Esophagus squamous epithelium (tissue), 5 donors: ENCODE results near the gene MAN2A2. TPM values are rescaled to one million over a fixed set of nuclear protein-coding genes. Genes with fewer than 3 reads are reported as not detected.

Experiments
- DNase-seq: peaks from one replicate; lab custom pipeline; 2025; lab: John Stamatoyannopoulos, UW
- H3K27ac ChIP-seq, 4 donors: fragments of 200-600 bp; sonication (generic); one replicate each; pipeline ENCODE4 v1.5.1; 2016 to 2019; ENCODE audit warnings: mild to moderate bottlenecking in 1 of 4
- H3K27me3 ChIP-seq, 4 donors: fragments of 200-600 bp; sonication (generic); 1 replicate in 3 of 4; 2 replicates in 1 of 4; pipeline versions ENCODE4 v1.5.1 to v1.6.0; 2017 to 2021; ENCODE audit warnings: antibody characterized with exemption in 1 of 4
- H3K36me3 ChIP-seq, 3 donors: fragments of 200-600 bp; sonication (generic); one replicate each; pipeline ENCODE4 v1.5.1; 2016 to 2019
- H3K4me1 ChIP-seq, 3 donors: fragments of 200-600 bp; sonication (generic); one replicate each; pipeline ENCODE4 v1.5.1; 2017 to 2019
- H3K4me3 ChIP-seq, 4 donors: fragments of 200-600 bp; sonication (generic); 1 replicate in 3 of 4; 2 replicates in 1 of 4; pipeline ENCODE4 v1.5.1; 2016 to 2019; ENCODE audit warnings: mild to moderate bottlenecking in 2 of 4, moderate library complexity in 1 of 4
- H3K9me3 ChIP-seq, 3 donors: fragments of 200-600 bp; sonication (generic); one replicate each; pipeline ENCODE4 v1.5.1; 2016 to 2019
- CTCF ChIP-seq, 6 experiments: fragments of 450-650 bp in 4 of 6; fragments of 200-600 bp in 2 of 6; sonication (generic) in 2 of 6; IDR thresholded peaks; one replicate each; pipeline ENCODE4 v1.5.1; 2016 to 2019; ENCODE audit warnings: antibody characterized with exemption in 6 of 6, mild to moderate bottlenecking in 4 of 6, moderate library complexity in 4 of 6
- POLR2A ChIP-seq, 4 donors: fragments of 450-650 bp; IDR thresholded peaks; one replicate each; pipeline ENCODE4 v1.6.1; 2017; ENCODE audit warnings: antibody characterized with exemption in 4 of 4, mild to moderate bottlenecking in 4 of 4, moderate library complexity in 3 of 4
- WGBS, 2 donors: methylation state at CpG; one replicate each; pipeline ENCODE4 v1.1.5; 2018; 5-methylcytosine and 5-hydroxymethylcytosine counted together
- intact Hi-C: fragments of 100-400 bp; cut with DNase I; formaldehyde crosslinking; loops from one replicate; pipeline ENCODE4 v1.15.0; 2022
- total RNA-seq, 4 donors: library from RNA; depleted of rRNA; stranded (reverse); fragments of >200 nt; gene quantifications; one replicate each; pipeline ENCODE4 v1.1.0, GENCODE V29; 2016
- donor health status: DM: yes; HTN: yes; CAD: no.

The MAN2A2 gene
- total RNA-seq, 4 donors from 2014 or later = 9.9 to 25.2 (median 12.1) TPM

- H3K36me3 ChIP-seq = peaks cover 59 to 100% (median 80%) of the 10 kb centered on the region in 3 donors
- H3K9me3 ChIP-seq = no peaks in the 10 kb centered on the region
- no peak overlapping the region for H3K4me3 ChIP-seq
- H3K27me3 ChIP-seq = no peaks in the 10 kb centered on the region
- 86 to 98% methylated on average over 6 to 10 of the region's 18 CpGs for WGBS, 2 donors
- H3K27ac ChIP-seq = no peak overlapping the region
- intact Hi-C loops = no loop called here
- no peak for TF ChIP-seq CTCF (IDR thresholded peaks at IDR 0.05)
- no peak for TF ChIP-seq POLR2A (IDR thresholded peaks at IDR 0.05)
- H3K4me1 ChIP-seq = peaks cover 0 to 11% (median 6%) of the 10 kb centered on the region in 3 donors
- DNase-seq = no peak
Observed at GRCh38 chr15:90947577-90948357, 44.7 kb downstream of the MAN2A2 start.

- no peak for TF ChIP-seq CTCF (IDR thresholded peaks at IDR 0.05)
- TF ChIP-seq POLR2A (IDR thresholded peaks at IDR 0.05) = no peak
- Histone ChIP-seq H3K27me3 (no peaks in the 10 kb centered on the region), H3K36me3 (peaks cover 60 to 100% (median 79%) of the 10 kb centered on the region in 3 donors), H3K4me3 (no peak overlapping the region), H3K9me3 (no peaks in the 10 kb centered on the region), H3K27ac (no peak overlapping the region), H3K4me1 (peaks cover 0 to 11% (median 6%) of the 10 kb centered on the region in 3 donors)
- DNase-seq = no peak
- WGBS, 2 donors = 94 to 100% methylated on average over 1 to 6 of the region's 8 CpGs
- intact Hi-C loops = no loop called here
Observed at GRCh38 chr15:90948506-90948905, 45.4 kb downstream of the MAN2A2 start.

GRCh38 chr15:90949979-90950675 is 47.0 kb downstream of the MAN2A2 start:
- Histone ChIP-seq H3K27me3 (no peaks in the 10 kb centered on the region), H3K9me3 (no peaks in the 10 kb centered on the region), H3K4me1 (peaks cover under 1 to 17% (median 6%) of the 10 kb centered on the region in 3 donors), H3K27ac (peak overlapping the region in 2 of 4 donors; percentile 62 to 68), H3K36me3 (peaks cover 46 to 89% (median 66%) of the 10 kb centered on the region in 3 donors), H3K4me3 (no peak overlapping the region)
- WGBS, 2 donors = 83 to 98% methylated on average over 7 to 8 of the region's 23 CpGs
- intact Hi-C loops = no loop called here
- TF ChIP-seq CTCF (IDR thresholded peaks at IDR 0.05) = no peak
- TF ChIP-seq POLR2A (IDR thresholded peaks at IDR 0.05) = no peak
- DNase-seq = no peak

- Histone ChIP-seq H3K4me1 (peaks cover 6 to 22% (median 11%) of the 10 kb centered on the region in 3 donors), H3K36me3 (peaks cover 45 to 84% (median 61%) of the 10 kb centered on the region in 3 donors), H3K9me3 (no peaks in the 10 kb centered on the region), H3K27ac (peak overlapping the region in 1 of 4 donors; percentile 68), H3K4me3 (no peak overlapping the region), H3K27me3 (no peaks in the 10 kb centered on the region)
- WGBS, 2 donors = 75 to 100% methylated on average over 1 to 3 of the region's 6 CpGs
- intact Hi-C loops = no loop called here
- DNase-seq = no peak
- TF ChIP-seq CTCF (IDR thresholded peaks at IDR 0.05) (no peak), POLR2A (IDR thresholded peaks at IDR 0.05) (no peak)
Observed at GRCh38 chr15:90950676-90951075, 47.6 kb downstream of the MAN2A2 start.
